LHCN-M2 (cell line): Measurements from ENCODE around the gene LINC00305. TPM values are rescaled to one million over a fixed set of nuclear protein-coding genes. Genes with fewer than 3 reads are reported as not detected.
A peak's percentile ranks its signal among the peaks of the same experiment; 100 is the strongest.

Experiments used
- DNase-seq: peaks from one replicate; pipeline ENCODE4 v3.0.0-alpha.2; 2012; ENCODE audit warnings: low read depth
- total RNA-seq: library from RNA; depleted of rRNA; stranded (reverse); fragments of >200 nt; gene quantifications from 2 replicates; pipeline ENCODE4 v1.2.3, GENCODE V29; 2014

Gene LINC00305
- total RNA-seq, 1 experiment from 2014 or later = not detected

GRCh38 chr18:64115881-64116280, 33.0 kb downstream of the LINC00305 start:
- no peak for DNase-seq

- DNase-seq = no peak
Observed at GRCh38 chr18:64111950-64112349, 36.9 kb downstream of the LINC00305 start.

- no peak for DNase-seq
Observed at GRCh38 chr18:64110692-64111480, 38.0 kb downstream of the LINC00305 start.

GRCh38 chr18:64103986-64104385, 44.9 kb downstream of the LINC00305 start:
- no peak for DNase-seq

- no peak for DNase-seq
Observed at GRCh38 chr18:64100116-64100922, 48.6 kb downstream of the LINC00305 start.

- no peak for DNase-seq
Observed at GRCh38 chr18:64099244-64099643, 49.6 kb downstream of the LINC00305 start.

GRCh38 chr18:64097497-64097896, 51.4 kb downstream of the LINC00305 start:
- no peak for DNase-seq

GRCh38 chr18:64095056-64095455, 53.8 kb downstream of the LINC00305 start:
- DNase-seq = no peak

GRCh38 chr18:64094210-64094609, 54.7 kb downstream of the LINC00305 start:
- DNase-seq = no peak

- DNase-seq = no peak
Observed at GRCh38 chr18:64091526-64091925, 57.4 kb downstream of the LINC00305 start.

GRCh38 chr18:64090876-64091275, 58.0 kb downstream of the LINC00305 start:
- no peak for DNase-seq

- no peak for DNase-seq
Observed at GRCh38 chr18:64083916-64084315, 65.0 kb downstream of the LINC00305 start.

GRCh38 chr18:64082513-64082912, 66.4 kb downstream of the LINC00305 start:
- DNase-seq = no peak

GRCh38 chr18:64082054-64082453, 66.8 kb downstream of the LINC00305 start:
- no peak for DNase-seq

- DNase-seq = no peak
Observed at GRCh38 chr18:64073971-64074370, 74.9 kb downstream of the LINC00305 start.

GRCh38 chr18:64055019-64055418, 93.9 kb downstream of the LINC00305 start:
- no peak for DNase-seq

- DNase-seq = no peak
Observed at GRCh38 chr18:64053246-64053645, 95.6 kb downstream of the LINC00305 start.

- no peak for DNase-seq
Observed at GRCh38 chr18:64052772-64053171, 96.1 kb downstream of the LINC00305 start.

GRCh38 chr18:64044616-64045015, 104.3 kb downstream of the LINC00305 start:
- no peak for DNase-seq

GRCh38 chr18:64042728-64043358, 106.0 kb downstream of the LINC00305 start:
- no peak for DNase-seq

GRCh38 chr18:64037812-64038414, 111.0 kb downstream of the LINC00305 start:
- peak; percentile 19 for DNase-seq

GRCh38 chr18:64032312-64032711, 116.6 kb downstream of the LINC00305 start:
- no peak for DNase-seq
